Breast epithelium (tissue), 3 donors: ENCODE measurements around the gene UBE2Q2.

Source experiments
- CTCF ChIP-seq, 3 donors: fragments of 450-650 bp; IDR thresholded peaks; one replicate each; pipeline ENCODE4 v1.5.1; 2016 to 2017; ENCODE audit warnings: antibody characterized with exemption in 3 of 3, mild to moderate bottlenecking in 3 of 3, moderate library complexity in 3 of 3
- POLR2A ChIP-seq: fragments of 450-650 bp; IDR thresholded peaks from one replicate; pipeline ENCODE4 v1.6.1; 2016; ENCODE audit warnings: antibody characterized with exemption, mild to moderate bottlenecking, moderate library complexity

- TF ChIP-seq CTCF (IDR thresholded peaks at IDR 0.05) (no peak), POLR2A (no peak)
These were observed 14.6 kb downstream of the UBE2Q2 start for GRCh38 chr15:75857886-75858285.
